OCI-LY7 (cell line): ENCODE results near the gene KIRREL1. TPM values are rescaled to one million over a fixed set of nuclear protein-coding genes. Genes with fewer than 3 reads are reported as not detected.

Experiments used
- BruUV-seq: library from RNA; stranded (reverse); fragments of 400-500 nt; replicated peaks from 2 replicates; lab custom pipeline; 2021; lab: Mats Ljungman, UMichigan
- CTCF ChIA-PET: fragments of 300-600 bp; sonication (Branson Sonifier 250); formaldehyde crosslinking; loops from one replicate; lab custom pipeline; 2022; ENCODE audit warnings: antibody characterized with exemption; ENCODE audit not compliant: unreplicated experiment; lab: Charles Lee
- POLR2A ChIA-PET: fragments of 300-600 bp; sonication (Branson Sonifier 250); formaldehyde crosslinking; loops from one replicate; lab custom pipeline; 2022; ENCODE audit warnings: antibody characterized with exemption; lab: Charles Lee
- DNase-seq: peaks from one replicate; pipeline ENCODE4 v3.0.0-alpha.2; 2015; ENCODE audit warnings: low spot score
- H2AFZ ChIP-seq: fragments of 200-600 bp; sonication (generic), shearing (Covaris generic); 2 replicates; pipeline ENCODE4 v1.6.1; 2014; ENCODE audit warnings: mild to moderate bottlenecking, antibody characterized with exemption, low read length, moderate library complexity
- H3K27ac ChIP-seq: fragments of 200-600 bp; sonication (generic); 2 replicates; pipeline ENCODE4 v1.5.1; 2014; ENCODE audit warnings: mixed run types, low read depth, mild to moderate bottlenecking, moderate library complexity, low read length, inconsistent platforms; ENCODE audit not compliant: poor library complexity, severe bottlenecking
- H3K36me3 ChIP-seq: fragments of 200-600 bp; sonication (generic); 2 replicates; pipeline ENCODE4 v1.6.1; 2014; ENCODE audit warnings: mild to moderate bottlenecking, antibody characterized with exemption, low read length, moderate library complexity, mixed read lengths; ENCODE audit not compliant: insufficient read depth
- H3K4me1 ChIP-seq: fragments of 200-600 bp; sonication (generic); 2 replicates; pipeline ENCODE4 v1.5.1; 2014; ENCODE audit warnings: mild to moderate bottlenecking, low read length; ENCODE audit not compliant: insufficient read depth, poor library complexity, severe bottlenecking
- H3K4me2 ChIP-seq: fragments of 200-600 bp; sonication (generic); 2 replicates; pipeline ENCODE4 v1.6.1; 2014; ENCODE audit warnings: mild to moderate bottlenecking, low read length
- H3K4me3 ChIP-seq: fragments of 200-600 bp; sonication (generic); 2 replicates; pipeline ENCODE4 v1.5.1; 2014; ENCODE audit warnings: mild to moderate bottlenecking, low read depth, low read length; ENCODE audit not compliant: poor library complexity, severe bottlenecking
- H3K79me2 ChIP-seq: fragments of 200-600 bp; sonication (generic); 2 replicates; pipeline ENCODE4 v1.6.1; 2016; ENCODE audit warnings: low read depth, mild to moderate bottlenecking, low read length, moderate library complexity, mixed read lengths; ENCODE audit not compliant: insufficient read depth
- H3K9me2 ChIP-seq: fragments of 200-600 bp; sonication (generic); 2 replicates; pipeline ENCODE4 v1.6.1; 2016; ENCODE audit warnings: mild to moderate bottlenecking, low read length, mixed read lengths; ENCODE audit not compliant: insufficient read depth
- H3K9me3 ChIP-seq: fragments of 200-600 bp; sonication (generic); 2 replicates; pipeline ENCODE4 v1.6.1; 2014; ENCODE audit warnings: mild to moderate bottlenecking, mixed run types, low read length, mixed read lengths
- H4K20me1 ChIP-seq: fragments of 200-600 bp; sonication (generic); 2 replicates; pipeline ENCODE4 v1.6.1; 2014; ENCODE audit warnings: mild to moderate bottlenecking, antibody characterized with exemption, low read length, moderate library complexity, mixed read lengths; ENCODE audit not compliant: insufficient read depth
- CTCF ChIP-seq: fragments of 200-600 bp; sonication (generic); conservative IDR thresholded peaks from 2 replicates; pipeline ENCODE4 v1.5.1; 2014; ENCODE audit warnings: mild to moderate bottlenecking, antibody characterized with exemption, low read length, moderate library complexity, mixed read lengths
- EZH2phosphoT487 ChIP-seq: fragments of 200-600 bp; sonication (generic); IDR thresholded peaks from 2 replicates; pipeline ENCODE4 v1.6.1; 2018; ENCODE audit warnings: low read depth, borderline replicate concordance, mild to moderate bottlenecking, mixed run types, antibody characterized with exemption, low read length, moderate library complexity, mixed read lengths
- intact Hi-C: fragments of 100-400 bp; cut with micrococcal nuclease; formaldehyde crosslinking; loops from one replicate; pipeline ENCODE4 v1.10.0; 2022; ENCODE audit not compliant: unreplicated experiment
- total RNA-seq, 2 experiments: library from RNA; depleted of rRNA in 1 of 2; stranded (reverse); fragments of >200 nt in 1 of 2; shearing (Covaris generic) in 1 of 2; gene quantifications; 2 replicates each; pipeline ENCODE4 v1.2.3, GENCODE V29; 2014 to 2022

KIRREL1 gene
- total RNA-seq, 2 experiments from 2014 or later = not detected

GRCh38 chr1:157978586-157979403, 14.7 kb upstream of the KIRREL1 start:
- CTCF ChIA-PET = no interaction called here
- Histone ChIP-seq H3K79me2 (no peaks in the 10 kb centered on the region), H4K20me1 (no peaks in the 10 kb centered on the region), H3K27ac (no peak overlapping the region), H3K36me3 (no peaks in the 10 kb centered on the region), H3K9me3 (no peaks in the 10 kb centered on the region), H3K9me2 (no peaks in the 10 kb centered on the region), H3K4me1 (no peaks in the 10 kb centered on the region), H3K4me2 (no peak overlapping the region), H3K4me3 (no peak overlapping the region), H2AFZ (no peak overlapping the region)
- TF ChIP-seq EZH2phosphoT487 = no peak
- TF ChIP-seq CTCF = no peak
- BruUV-seq = no TSS peak
- POLR2A ChIA-PET = no interaction called here
- intact Hi-C loops = loop anchor here (10.0 kb wide), 1 partner anchor 56 kb away; no protein-coding TSS in a partner anchor
- no peak for DNase-seq

DNA sequence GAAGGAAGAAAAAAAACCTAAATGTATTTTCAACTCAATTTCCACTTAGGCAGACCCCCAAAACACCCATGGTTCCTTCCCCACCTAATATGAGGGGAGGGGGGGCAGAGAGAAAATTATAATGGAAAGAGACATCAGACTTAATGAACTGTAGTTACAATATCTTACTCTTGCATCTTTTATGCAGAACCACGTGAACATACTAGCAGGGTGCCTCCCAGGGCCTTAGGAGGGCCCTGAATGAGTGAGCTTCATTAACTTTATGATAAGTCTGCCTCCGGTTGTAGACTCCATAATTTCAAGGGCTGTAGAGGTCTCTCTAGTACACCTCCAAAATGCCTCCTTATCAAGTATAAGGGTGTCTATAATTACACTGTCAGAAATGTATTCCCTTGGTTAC, 11.3 kb upstream of the KIRREL1 start:
- no peaks in the 10 kb centered on the region for H3K9me2 ChIP-seq
- POLR2A ChIA-PET = interaction anchor here (0.6 kb wide), 1 partner anchor 1595 kb away, joined by 6 read pairs; no protein-coding TSS in a partner anchor
- H2AFZ ChIP-seq = no peak overlapping the region
- no peak for TF ChIP-seq CTCF
- TF ChIP-seq EZH2phosphoT487 = no peak
- H4K20me1 ChIP-seq = no peaks in the 10 kb centered on the region
- no peaks in the 10 kb centered on the region for H3K9me3 ChIP-seq
- no peak overlapping the region for H3K4me3 ChIP-seq
- no peaks in the 10 kb centered on the region for H3K36me3 ChIP-seq
- DNase-seq = no peak
- no peaks in the 10 kb centered on the region for H3K4me1 ChIP-seq
- no peaks in the 10 kb centered on the region for H3K79me2 ChIP-seq
- H3K27ac ChIP-seq = no peak overlapping the region
- BruUV-seq = no TSS peak
- no peak overlapping the region for H3K4me2 ChIP-seq
- intact Hi-C loops = no loop called here
- CTCF ChIA-PET = no interaction called here

GRCh38 chr1:157983787-157984186, 9.7 kb upstream of the KIRREL1 start:
- Histone ChIP-seq H4K20me1 (no peaks in the 10 kb centered on the region), H3K9me2 (no peaks in the 10 kb centered on the region), H3K4me3 (no peak overlapping the region), H2AFZ (no peak overlapping the region), H3K9me3 (no peaks in the 10 kb centered on the region), H3K27ac (no peak overlapping the region), H3K79me2 (no peaks in the 10 kb centered on the region), H3K4me1 (no peaks in the 10 kb centered on the region), H3K4me2 (no peak overlapping the region), H3K36me3 (no peaks in the 10 kb centered on the region)
- no TSS peak for BruUV-seq
- POLR2A ChIA-PET = no interaction called here
- TF ChIP-seq EZH2phosphoT487 (no peak), CTCF (no peak)
- no peak for DNase-seq
- intact Hi-C loops = no loop called here
- CTCF ChIA-PET = no interaction called here
